Loucy (cell line): ENCODE results near the gene MARVELD1.

Experiments used
- EZH2phosphoT487 ChIP-seq: fragments of 200-600 bp; IDR thresholded peaks from 2 replicates; pipeline ENCODE4 v1.6.1; 2018; ENCODE audit warnings: antibody characterized with exemption, mild to moderate bottlenecking, moderate library complexity, borderline replicate concordance
- TF ChIP-seq, protein P1 (sequence below): fragments of 200-600 bp; sonication (generic); conservative IDR thresholded peaks from 2 replicates; pipeline ENCODE4 v1.5.1; 2014; ENCODE audit warnings: mild to moderate bottlenecking, antibody characterized with exemption, low read length

DNA sequence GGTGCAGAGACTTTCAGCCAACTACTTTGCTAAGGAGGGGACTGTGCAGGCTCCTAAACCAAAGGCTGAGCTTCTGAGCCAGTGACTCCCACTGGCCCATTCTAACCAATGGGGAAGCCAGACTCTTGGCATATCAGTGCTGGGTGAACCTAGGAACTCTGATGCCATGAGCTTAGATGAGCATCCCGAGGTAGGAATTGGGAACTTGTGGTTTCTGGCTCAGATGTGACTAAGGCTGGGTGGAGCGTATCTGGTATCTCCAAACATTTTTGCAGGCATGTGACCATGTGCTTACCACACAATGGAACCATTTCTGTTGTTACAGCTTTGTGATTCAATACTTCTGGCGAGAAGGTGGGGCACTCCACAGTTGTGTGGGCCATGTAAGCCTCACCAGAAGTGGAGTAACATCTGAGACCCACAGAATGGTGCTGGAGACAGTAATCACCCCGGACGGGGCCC is 23.9 kb upstream of the MARVELD1 start:
- TF ChIP-seq, protein P1, sequence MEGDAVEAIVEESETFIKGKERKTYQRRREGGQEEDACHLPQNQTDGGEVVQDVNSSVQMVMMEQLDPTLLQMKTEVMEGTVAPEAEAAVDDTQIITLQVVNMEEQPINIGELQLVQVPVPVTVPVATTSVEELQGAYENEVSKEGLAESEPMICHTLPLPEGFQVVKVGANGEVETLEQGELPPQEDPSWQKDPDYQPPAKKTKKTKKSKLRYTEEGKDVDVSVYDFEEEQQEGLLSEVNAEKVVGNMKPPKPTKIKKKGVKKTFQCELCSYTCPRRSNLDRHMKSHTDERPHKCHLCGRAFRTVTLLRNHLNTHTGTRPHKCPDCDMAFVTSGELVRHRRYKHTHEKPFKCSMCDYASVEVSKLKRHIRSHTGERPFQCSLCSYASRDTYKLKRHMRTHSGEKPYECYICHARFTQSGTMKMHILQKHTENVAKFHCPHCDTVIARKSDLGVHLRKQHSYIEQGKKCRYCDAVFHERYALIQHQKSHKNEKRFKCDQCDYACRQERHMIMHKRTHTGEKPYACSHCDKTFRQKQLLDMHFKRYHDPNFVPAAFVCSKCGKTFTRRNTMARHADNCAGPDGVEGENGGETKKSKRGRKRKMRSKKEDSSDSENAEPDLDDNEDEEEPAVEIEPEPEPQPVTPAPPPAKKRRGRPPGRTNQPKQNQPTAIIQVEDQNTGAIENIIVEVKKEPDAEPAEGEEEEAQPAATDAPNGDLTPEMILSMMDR: no peak
- no peak for TF ChIP-seq EZH2phosphoT487
